GM18507 (cell line): ENCODE measurements around the gene MIEF2.
"Not testable (repeated sequence)": the region's sequence is repeated elsewhere in the genome, so short reads cannot be mapped to it uniquely, and the experiment has no call there.

ENCODE experiments used
- DNase-seq: peaks from one replicate; pipeline ENCODE4 v3.0.0; 2011; ENCODE audit warnings: low read depth; ENCODE audit not compliant: insufficient read length; ENCODE audit errors: extremely low spot score
- FAIRE-seq: peaks from 2 replicates; lab custom pipeline; 2011; peaks lifted over from hg19 to GRCh38; lab: Jason Lieb, UNC

The MIEF2 gene

DNA sequence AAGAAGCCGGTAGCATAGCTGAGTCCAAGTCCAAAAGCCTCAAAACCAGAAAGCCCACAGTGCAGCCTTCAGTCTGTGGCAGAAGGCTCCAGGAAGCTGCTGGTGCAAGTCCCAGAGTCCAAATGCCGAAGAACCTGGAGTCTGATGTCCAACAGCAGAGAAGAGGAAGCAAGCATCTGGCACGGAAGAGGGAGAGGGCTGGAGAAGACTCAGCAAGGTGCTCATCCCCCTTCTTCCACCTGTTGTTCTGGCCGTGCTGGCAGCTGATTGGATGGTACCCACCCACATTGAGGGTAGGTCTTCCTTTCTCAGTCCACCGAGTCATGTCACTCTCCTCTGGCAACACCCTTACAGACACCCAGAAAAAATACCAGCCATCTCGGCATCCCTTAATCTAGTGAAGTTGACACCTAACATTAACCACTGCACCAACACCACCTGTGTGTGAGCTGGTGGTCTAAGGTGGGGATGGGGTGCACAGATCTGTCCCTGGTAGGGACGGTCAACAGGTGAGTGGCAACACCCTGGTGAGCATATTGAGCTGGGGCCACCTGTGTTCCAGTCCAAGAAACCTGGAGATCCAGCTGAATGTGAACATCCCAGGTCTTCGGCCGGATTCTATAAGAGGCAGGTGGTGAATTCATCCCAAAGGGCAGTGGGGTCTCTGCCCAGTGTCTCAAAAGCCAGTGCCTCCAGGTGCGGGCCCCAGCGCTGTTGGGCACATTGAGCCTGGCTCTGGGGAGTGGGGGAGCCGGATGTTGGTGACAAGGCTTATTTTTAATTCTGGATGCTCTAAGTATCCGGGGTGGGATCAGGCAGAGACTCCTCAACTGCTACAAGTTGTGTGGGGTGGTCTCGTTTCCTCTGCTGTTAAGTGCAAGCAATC lies 9.8 kb downstream of the MIEF2 start:
- no peak for FAIRE-seq

DNA sequence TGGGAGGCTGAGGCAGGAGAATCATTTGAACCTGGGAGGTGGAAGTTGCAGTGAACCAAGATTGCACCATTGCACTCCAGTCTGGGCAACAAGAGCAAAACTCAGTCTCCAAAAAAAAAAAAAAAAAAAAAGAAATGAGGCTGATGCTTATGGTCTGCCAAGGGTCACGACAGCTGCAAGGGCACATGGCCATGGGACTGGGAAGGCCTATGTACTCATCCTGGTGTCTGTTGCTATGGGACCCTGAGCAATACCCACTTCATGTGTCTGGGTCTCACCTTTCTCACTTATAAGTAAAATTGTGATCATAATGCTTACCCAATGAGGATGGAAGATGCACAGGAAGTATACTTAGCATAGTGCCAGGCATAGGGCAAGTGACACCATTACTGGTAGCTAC lies 16.6 kb downstream of the MIEF2 start:
- no peak for FAIRE-seq
- DNase-seq: no peak

More for the DNA sequence above, 9.8 kb downstream of the MIEF2 start:
- no peak for DNase-seq

DNA sequence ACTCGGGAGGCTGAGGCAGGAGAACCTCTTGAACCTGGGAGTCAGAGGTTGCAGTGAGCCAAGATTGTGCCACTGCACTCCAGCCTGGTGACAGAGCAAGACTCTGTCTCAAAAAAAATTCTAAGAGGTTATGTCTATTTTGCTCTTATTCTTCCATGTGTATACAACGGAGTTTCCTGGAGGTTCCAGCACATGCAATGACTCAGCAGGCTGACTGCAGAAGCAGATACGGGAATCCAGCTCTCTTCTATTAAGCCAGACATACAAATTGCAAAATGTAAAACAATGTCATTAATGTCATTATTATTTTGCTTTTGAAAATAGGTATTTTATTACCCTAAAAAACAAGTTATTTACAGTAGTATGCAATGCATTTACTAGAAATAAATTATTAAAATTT lies 18.4 kb downstream of the MIEF2 start:
- FAIRE-seq (no peak), DNase-seq (no peak)

DNA sequence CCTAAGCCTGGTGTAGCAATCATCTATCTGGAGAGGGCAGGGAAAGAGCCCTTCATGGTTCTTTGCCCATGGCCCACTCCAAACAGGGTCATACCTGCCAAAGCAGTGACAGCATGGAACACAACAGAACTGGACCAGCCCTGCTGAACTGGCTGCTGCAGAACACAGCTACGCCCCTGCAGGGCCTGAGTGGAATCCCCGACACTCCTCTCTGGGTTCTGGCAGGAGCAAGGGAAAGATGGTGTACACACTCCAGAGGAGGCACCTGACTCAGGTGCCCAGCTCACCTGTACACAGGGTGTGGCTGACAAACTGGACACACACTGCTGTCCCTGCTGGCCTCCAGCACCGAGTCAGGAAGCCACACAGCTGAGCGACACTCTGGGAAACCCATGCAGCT lies 19.8 kb downstream of the MIEF2 start:
- no peak for DNase-seq
- FAIRE-seq: no peak

DNA sequence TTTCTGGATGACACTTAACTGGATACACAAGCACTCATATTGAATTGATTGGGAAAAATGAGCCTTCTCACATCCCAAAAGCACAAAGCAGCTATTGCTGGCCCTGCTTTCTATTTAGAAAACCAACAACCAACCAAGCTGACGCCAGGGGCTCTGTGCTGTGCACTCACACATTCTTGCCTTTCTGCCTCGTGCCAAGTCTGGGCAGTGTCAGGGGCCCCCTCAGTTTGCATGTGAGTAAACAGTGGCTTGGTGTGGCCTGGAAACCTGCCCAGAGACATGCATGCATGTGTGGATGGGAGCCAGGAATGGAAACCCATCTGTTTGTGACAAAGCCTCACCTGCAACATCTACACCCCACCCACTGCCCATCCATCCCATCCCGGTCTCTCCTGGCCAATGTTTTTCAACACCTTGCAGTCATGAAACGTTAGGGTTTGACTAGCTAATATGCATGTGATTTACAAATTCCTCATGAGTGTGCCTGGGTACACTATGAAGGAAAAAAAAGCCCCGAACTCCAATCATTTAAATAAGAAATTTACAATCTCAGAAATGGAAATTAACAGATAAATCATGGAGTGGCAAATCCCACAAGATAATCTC lies 20.4 kb downstream of the MIEF2 start:
- FAIRE-seq (no peak), DNase-seq (no peak)

DNA sequence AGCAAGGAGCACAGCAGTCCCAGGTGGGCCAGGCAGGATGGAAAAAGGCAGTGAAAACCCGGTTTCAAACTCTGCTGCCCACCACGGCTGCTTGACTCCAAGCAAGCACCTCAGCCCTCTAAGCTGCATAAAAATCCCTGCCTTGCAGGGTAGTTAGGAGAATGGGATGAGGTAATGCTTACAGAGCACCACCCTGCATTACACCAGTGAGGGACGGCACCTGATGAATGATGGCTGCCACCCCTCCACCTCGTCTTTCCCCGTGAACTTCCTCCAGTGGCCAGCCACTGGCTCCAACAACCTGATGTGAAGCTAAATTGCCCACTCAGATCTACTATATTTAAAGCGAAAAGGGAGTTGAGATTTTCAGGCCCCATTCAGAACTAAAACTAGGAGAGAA lies 21.3 kb downstream of the MIEF2 start:
- FAIRE-seq (no peak), DNase-seq (no peak)

DNA sequence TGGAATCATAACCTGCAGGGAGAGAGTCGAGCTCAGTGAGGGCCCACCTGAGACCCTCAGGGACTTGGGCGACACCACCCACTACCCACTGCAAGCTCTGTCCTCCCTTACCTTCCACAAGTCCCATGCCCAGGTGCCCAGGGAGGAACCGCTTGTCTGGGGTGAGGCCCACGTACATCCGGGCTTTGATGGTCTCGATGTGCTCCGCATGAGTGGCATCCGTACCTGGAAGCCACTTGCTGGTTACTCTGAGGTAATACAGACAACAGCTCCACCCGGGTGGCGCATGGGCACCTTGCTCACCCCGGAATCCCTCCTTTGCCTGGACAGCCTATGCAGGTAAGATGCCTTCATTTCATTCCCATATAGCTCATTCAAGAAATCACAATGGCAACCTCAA lies 24.8 kb downstream of the MIEF2 start:
- FAIRE-seq (no peak), DNase-seq (no peak)

DNA sequence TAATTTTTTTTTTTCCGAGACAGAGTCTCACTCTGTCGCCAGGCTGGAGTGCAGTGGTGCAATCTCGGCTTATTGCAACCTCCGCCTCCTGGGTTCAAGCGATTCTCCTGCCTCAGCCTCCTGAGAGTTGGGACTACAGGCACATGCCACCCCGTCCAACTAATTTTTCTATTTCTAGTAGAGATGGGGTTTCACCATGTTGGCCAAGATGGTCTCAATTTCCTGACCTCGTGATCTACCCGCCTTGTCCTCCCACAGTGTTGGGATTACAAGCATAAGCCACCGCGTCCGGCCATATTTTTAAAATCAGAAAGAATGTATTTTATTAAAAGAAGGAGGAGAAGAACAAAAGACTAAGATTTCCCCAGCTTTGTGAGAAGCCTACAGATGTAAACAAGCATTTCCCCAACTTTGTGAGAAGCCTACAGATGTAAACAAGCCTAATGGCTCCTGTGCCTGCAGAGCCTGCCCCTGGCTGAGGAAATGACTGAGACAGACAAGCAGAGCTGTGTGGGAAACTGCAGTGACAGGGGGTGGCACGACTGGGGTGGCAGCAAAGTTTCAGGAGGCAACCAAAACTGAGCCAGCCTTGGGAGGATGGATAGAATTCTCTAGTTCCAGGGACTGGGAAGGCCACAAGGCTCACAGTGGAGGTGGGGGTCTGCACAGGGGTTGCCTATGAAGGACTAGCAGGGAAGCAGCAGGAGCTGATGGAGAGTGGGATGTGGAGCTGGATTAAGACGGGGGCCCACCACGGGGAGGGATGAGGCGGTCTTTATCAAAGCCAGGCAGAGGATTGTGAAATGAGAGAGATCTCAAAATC lies 31.5 kb downstream of the MIEF2 start:
- DNase-seq: no peak
- FAIRE-seq: no peak

DNA sequence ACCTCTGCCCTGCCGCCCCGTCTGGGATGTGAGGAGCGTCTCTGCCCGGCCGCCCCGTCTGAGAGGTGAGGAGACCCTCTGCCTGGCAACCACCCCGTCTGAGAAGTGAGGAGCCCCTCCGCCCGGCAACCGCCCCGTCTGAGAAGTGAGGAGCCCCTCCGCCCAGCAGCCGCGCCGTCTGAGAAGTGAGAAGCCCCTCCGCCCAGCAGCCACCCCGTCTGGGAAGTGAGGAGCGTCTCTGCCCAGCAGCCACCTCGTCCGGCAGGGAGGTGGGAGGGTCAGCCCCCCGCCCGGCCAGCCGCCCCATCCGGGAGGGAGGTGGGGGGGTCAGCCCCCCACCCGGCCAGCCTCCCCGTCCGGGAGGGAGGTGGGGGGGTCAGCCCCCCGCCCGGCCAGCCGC lies 37.6 kb downstream of the MIEF2 start:
- DNase-seq, FAIRE-seq: not testable (repeated sequence)

DNA sequence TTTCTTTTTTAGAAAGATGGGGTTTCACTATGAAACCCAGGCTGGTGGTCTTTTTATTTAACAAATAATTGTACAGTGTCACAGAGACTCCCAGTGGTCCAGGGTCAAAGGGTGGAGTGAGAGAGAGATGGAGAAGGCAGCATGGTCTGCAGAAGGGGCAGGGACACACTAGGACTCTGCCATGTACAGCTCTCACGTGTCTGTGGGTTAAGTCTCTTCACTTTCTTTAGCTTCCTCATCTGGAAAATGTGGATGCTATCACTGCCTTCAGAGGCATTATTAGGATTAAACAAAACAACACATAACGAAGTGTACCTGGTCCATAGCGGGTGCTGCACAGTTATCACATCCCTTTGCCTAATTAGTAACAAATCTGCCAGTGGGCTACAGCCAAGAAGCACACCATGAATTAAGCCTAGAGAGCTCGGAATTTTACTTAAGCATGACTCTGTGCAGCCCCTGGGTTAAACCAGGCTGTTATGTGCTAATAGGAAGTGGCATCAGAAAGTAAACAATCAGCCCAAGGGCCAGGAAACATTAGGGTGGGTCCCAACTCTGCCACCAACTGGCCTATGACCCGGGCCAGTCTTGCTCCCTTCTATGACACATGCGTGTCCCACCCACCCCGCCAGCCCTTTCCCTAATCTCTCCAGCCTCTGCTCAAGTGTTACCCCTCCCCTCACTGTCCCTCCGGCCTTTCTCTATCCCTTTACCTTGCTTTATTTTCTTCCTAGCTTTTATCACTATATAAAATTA lies 40.4 kb downstream of the MIEF2 start:
- no peak for DNase-seq
- no peak for FAIRE-seq

DNA sequence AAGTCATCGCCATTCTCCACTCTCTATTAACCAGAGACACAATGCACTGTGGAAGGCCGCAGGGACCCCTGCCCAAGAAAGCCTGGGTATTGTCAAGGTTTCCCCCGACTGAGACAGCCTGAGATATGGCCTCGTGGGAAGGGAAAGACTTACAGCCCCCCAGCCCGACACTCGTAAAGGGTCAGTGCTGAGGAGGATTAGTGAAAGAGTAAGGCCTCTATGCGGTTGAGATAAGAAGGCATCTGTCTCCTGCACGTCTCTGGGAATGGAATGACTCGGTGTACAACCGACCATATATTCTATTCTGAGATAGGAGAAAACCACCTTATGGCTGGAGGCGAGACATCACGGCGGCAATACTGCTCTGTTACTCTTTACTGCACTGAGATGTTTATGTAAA lies 42.7 kb downstream of the MIEF2 start:
- DNase-seq, FAIRE-seq: not testable (repeated sequence)

DNA sequence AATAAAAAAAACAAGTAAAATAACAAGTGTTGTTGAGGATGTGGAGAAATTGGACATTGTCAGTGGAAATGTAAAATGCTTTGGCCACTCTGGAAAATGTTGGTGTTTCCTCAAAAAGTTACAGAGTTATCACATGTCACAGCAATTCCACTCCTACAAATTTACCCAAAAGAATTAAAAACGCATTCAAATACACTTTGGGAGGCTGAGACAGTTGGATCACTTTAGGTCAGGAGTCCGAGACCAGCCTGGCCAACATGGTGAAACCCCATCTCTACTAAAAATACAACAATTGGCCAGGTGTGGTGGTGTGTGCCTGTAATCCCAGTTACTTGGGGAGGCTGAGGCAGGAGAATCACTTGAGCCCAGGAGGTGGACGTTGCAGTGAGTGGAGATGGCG lies 48.7 kb downstream of the MIEF2 start:
- no peak for DNase-seq
- no peak for FAIRE-seq

DNA sequence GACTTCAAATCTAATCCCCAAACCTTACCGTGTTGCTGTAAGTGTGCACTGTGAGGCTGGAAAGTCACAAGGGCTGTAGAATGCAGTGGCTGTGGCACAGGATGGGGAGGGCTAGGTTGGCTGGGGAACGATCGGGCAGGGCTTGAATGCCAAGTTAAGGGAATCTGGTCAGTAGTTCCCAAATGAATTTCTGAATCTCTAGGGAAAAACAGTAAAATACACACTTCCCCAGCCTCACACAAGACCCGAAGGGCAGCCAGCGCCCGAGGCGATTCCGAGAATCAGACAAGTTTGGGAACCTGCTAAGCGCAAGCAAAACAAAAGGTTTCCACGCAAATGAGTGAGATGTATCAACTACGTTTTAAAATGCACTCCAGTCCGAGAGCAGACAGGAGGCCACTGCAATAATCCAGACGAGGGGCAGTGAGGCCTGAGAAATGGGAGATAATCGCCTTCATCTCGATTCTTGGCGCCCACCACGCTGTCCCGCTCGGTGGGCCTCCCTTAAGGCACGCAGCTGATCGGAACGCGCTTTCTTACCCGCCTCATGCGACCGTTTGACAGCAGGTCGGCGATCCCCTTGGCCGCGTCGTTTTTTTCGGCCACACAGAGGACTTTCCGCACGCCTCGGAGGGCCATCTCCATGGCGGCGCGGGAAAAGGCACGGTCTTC lies 53.7 kb downstream of the MIEF2 start:
- FAIRE-seq (no peak), DNase-seq (no peak)

DNA sequence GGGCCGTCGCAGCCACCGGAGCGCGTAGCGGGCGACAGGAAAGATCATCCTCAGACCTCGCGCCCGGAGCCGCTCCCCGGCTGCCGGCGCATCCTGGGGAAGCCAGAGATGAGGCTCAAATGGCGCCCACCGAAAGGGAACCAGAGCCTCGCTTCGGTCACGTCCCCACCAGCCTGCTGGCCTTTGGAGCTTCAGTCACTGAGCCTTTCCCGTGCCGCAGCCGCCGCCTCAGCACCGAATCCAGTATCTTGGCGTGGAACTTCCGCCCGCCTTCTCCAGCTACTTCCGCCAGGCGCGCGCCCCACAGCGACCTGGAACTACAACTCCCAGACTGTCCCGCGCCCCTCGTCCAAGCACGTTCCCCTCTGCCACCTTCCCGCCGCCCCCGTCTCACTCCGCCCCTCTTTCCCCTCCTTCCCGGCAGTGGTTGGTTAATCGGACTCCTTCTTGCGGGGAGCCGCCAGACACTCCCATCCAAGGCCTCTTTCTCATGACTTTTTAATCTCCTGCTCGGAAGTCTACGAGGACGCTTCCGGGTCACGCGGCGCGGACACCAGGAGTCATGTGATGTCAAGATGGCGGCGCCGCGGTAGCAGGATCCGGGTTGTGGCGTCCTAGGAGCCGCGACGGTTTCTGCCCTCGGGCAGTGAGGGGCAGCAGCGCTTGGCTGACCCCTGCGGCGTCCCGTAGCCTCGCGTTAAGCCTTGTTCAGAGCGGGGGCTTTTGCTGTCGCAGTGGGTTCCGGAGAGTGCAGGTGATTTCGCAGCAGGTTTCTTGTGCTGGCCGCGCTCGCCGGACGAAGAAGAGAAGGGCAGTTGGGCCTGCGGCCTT lies 54.5 kb downstream of the MIEF2 start, which contains the start of the genes SMCR8 and TOP3A:
Gene SMCR8, plus strand, starts transcription at position 563 of the 831 bp plus-strand sequence. CDS start 497 bp downstream, outside the sequence.
Gene TOP3A, minus strand, starts transcription at position 264 of the 831 bp plus-strand sequence. Its CDS starts 216 bp downstream, at position 48.
- DNase-seq (peak; percentile 81), FAIRE-seq (peak; percentile 96)

DNA sequence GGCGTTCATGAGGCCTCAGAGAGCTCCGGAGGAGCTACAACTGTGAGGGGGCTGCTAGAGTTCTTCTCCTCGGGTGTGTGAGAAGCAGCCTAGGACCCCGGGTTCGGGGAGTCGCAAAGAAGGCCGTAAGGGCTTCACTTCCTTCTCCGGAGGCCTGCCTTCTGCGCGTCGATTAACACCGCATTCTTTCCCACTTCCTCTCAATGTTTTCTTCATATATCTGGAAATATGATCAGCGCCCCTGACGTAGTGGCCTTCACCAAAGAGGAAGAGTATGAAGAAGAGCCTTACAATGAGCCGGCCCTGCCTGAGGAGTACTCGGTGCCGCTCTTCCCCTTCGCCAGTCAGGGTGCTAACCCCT lies 55.1 kb downstream of the MIEF2 start:
- FAIRE-seq (no peak), DNase-seq (no peak)

DNA sequence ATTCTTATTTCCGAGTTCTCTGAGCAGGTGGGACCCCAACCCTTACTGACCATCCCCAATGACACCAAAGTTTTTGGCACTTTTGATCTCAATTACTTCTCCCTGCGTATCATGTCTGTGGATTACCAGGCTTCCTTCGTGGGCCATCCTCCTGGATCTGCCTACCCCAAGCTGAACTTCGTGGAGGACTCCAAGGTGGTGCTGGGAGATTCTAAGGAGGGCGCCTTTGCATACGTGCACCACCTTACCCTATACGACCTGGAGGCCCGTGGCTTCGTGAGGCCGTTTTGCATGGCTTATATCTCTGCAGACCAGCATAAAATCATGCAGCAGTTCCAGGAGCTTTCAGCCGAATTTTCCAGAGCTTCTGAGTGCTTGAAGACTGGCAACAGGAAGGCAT lies 55.5 kb downstream of the MIEF2 start:
- no peak for FAIRE-seq
- DNase-seq: no peak
